ENCODE results near the gene FAM177A1. TPM values are rescaled to one million over a fixed set of nuclear protein-coding genes. Genes with fewer than 3 reads are reported as not detected.
"Not testable (repeated sequence)": the region's sequence is repeated elsewhere in the genome, so short reads cannot be mapped to it uniquely, and the experiment has no call there.

The FAM177A1 gene
- polyA plus RNA-seq, 2 of the 4 experiments (the other 2 are of a cell fraction): 76.9 to 102 TPM

DNA sequence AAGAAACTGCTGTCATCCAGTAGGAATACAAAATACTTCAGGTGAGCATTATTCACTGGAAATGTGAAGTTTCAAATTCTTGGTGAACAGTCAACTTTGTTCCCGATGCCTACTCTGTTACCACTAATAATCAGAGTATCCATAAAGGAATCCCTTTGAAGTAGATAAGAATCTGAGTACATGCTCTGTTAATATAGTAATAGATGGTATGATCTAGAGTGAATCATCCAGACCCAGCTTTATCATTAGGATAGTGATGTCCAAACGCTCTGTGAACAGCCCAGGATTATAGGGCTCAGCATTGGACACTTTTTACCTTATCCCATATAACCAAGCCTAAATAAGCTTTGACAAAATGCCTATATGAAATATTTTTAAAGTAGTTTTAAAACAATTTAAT is 42.4 kb downstream of the FAM177A1 start:
- Histone ChIP-seq H3K27ac (no peak overlapping the region), H3K4me2 (no peak overlapping the region), H3K9me3 (no peaks in the 10 kb centered on the region), H3K4me3 (no peak overlapping the region), H3K4me1 (0 out of 3 replicates have a peak, but pooled peaks cover 4% of the 10 kb centered on the region)
- peak; percentile 74 for FAIRE-seq
- no peak for TF ChIP-seq JUN (IDR thresholded peaks at IDR 0.05)
- TF ChIP-seq, protein P1, sequence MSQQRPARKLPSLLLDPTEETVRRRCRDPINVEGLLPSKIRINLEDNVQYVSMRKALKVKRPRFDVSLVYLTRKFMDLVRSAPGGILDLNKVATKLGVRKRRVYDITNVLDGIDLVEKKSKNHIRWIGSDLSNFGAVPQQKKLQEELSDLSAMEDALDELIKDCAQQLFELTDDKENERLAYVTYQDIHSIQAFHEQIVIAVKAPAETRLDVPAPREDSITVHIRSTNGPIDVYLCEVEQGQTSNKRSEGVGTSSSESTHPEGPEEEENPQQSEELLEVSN (IDR thresholded peaks at IDR 0.05; ENCODE audit: borderline replicate concordance, low read depth): no peak
- no peak for TF ChIP-seq ZNF302 (CRISPR knock-in tag; IDR thresholded peaks at IDR 0.05)
- TF ChIP-seq RCOR1 (IDR thresholded peaks at IDR 0.05; ENCODE audit: low read depth, low read length): no peak
- no peak for TF ChIP-seq HOXB13 (CRISPR knock-in tag; IDR thresholded peaks at IDR 0.05; ENCODE audit: low read depth)
- TF ChIP-seq POLR2AphosphoS2 (conservative IDR thresholded peaks at IDR 0.05; ENCODE audit: low read length): no peak
- no peak for TF ChIP-seq RNF2 (IDR thresholded peaks at IDR 0.05; ENCODE audit: borderline replicate concordance, low read depth)
- TF ChIP-seq, protein P2, sequence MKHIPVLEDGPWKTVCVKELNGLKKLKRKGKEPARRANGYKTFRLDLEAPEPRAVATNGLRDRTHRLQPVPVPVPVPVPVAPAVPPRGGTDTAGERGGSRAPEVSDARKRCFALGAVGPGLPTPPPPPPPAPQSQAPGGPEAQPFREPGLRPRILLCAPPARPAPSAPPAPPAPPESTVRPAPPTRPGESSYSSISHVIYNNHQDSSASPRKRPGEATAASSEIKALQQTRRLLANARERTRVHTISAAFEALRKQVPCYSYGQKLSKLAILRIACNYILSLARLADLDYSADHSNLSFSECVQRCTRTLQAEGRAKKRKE (CRISPR knock-in tag; IDR thresholded peaks at IDR 0.05; ENCODE audit: low read depth): no peak
- TF ChIP-seq SMC3 (IDR thresholded peaks at IDR 0.05): no peak
- TF ChIP-seq, protein P3, sequence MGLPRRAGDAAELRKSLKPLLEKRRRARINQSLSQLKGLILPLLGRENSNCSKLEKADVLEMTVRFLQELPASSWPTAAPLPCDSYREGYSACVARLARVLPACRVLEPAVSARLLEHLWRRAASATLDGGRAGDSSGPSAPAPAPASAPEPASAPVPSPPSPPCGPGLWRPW (IDR thresholded peaks at IDR 0.05): no peak
- TF ChIP-seq FOXS1 (CRISPR knock-in tag; IDR thresholded peaks at IDR 0.05): no peak
- TF ChIP-seq HEYL (CRISPR knock-in tag; IDR thresholded peaks at IDR 0.05): no peak
- no peak for TF ChIP-seq MAFK (IDR thresholded peaks at IDR 0.05; ENCODE audit: partially characterized antibody)
- TF ChIP-seq HOXB5 (CRISPR knock-in tag; IDR thresholded peaks at IDR 0.05): no peak
- no peak for TF ChIP-seq FOSL2 (IDR thresholded peaks at IDR 0.05)
- TF ChIP-seq FOSL2 (CRISPR knock-in tag; IDR thresholded peaks at IDR 0.05): no peak
- no peak for TF ChIP-seq RARB (CRISPR knock-in tag; IDR thresholded peaks at IDR 0.05)
- TF ChIP-seq ZC3H11A (IDR thresholded peaks at IDR 0.05): no peak
- TF ChIP-seq FOSB (CRISPR knock-in tag; IDR thresholded peaks at IDR 0.05): no peak
- no peak for TF ChIP-seq TP53 (CRISPR knock-in tag; IDR thresholded peaks at IDR 0.05)
- no peak for TF ChIP-seq EHF (CRISPR knock-in tag; IDR thresholded peaks at IDR 0.05)
- ATAC-seq: peak in 1 of 2 experiments; percentile 75; a peak in 3 of 6 replicates
- POLR2A ChIA-PET: no interaction called here
- CTCF ChIA-PET: interaction anchor here (1.1 to 1.7 kb wide), 2 partner anchors 13 to 27 kb away, joined by 3 to 4 read pairs; no protein-coding TSS in a partner anchor
- 64% methylated on average over 2 of the region's 2 CpGs for WGBS (ENCODE audit: missing lambda C conversion rate)
- DNase-seq (ENCODE audit: low read depth in 1 of 2, low spot score in 1 of 2): no peak

DNA sequence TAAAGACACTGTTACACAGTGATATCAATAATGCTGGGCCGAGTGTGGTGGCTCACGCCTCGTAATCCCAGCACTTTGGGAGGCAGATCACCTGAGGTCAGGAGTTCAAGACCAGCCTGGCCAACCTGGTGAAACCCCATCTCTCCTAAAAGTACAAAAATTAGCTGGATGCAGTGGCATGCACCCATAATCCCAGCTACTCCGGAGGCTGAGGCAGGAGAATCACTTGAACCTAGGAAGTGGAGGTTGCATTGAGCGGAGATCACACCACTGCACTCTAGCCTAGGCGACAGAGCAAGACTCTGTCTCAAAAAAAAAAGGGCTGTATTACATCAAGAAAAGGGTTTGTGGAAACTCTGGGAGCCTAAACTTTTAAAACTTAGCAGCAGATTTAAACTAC is 48.6 kb downstream of the FAM177A1 start:
- H3K9me3 ChIP-seq; ATAC-seq; H3K4me2 ChIP-seq; DNase-seq (ENCODE audit: low read depth in 1 of 2, low spot score in 1 of 2); H3K4me3 ChIP-seq; H3K4me1 ChIP-seq; FAIRE-seq; POLR2A ChIA-PET; H3K27ac ChIP-seq: not testable (repeated sequence)
- CTCF ChIA-PET: interaction anchor here (0.6 to 1.2 kb wide), 3 partner anchors 12 to 310 kb away, joined by 3 to 5 read pairs (median 4); partner anchors contain the start of gene NFKBIA
- 97% methylated on average over 6 of the region's 6 CpGs for WGBS (ENCODE audit: missing lambda C conversion rate)

DNA sequence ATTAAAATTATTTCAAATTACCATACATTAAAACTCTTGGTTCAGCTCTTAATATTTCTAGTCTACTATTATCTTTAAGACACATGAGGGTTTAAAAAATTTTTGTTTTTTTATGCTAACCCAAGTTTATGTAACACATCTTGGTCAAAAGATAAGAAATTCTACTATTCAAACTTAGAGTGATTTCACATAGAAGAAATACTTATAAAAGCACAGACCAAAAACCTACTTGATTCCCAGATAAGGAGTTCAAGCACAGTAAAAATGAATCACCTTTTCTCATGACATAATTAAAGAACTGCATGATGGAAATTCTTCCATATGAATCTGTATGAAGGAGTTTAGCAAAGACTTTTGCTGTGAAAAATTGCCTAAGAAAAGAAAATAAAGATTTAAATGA is 61.8 kb downstream of the FAM177A1 start:
- ATAC-seq: no peak

More for the DNA sequence above, 61.8 kb downstream of the FAM177A1 start:
- TF ChIP-seq FOXS1 (CRISPR knock-in tag; IDR thresholded peaks at IDR 0.05) (no peak), MAFK (IDR thresholded peaks at IDR 0.05; ENCODE audit: partially characterized antibody) (no peak), PHF8 (IDR thresholded peaks at IDR 0.05; ENCODE audit: borderline replicate concordance, low read depth) (no peak), JUN (IDR thresholded peaks at IDR 0.05) (no peak), MAZ (IDR thresholded peaks at IDR 0.05; ENCODE audit: borderline replicate concordance, low read depth, low read length) (no peak), HEYL (CRISPR knock-in tag; IDR thresholded peaks at IDR 0.05) (no peak), TFCP2L1 (CRISPR knock-in tag; IDR thresholded peaks at IDR 0.05) (no peak), HOXA7 (CRISPR knock-in tag; IDR thresholded peaks at IDR 0.05) (no peak), BHLHE40 (IDR thresholded peaks at IDR 0.05; ENCODE audit: low read depth, low read length) (no peak), CEBPB (IDR thresholded peaks at IDR 0.05) (no peak), HOXB5 (CRISPR knock-in tag; IDR thresholded peaks at IDR 0.05) (no peak), FOSB (CRISPR knock-in tag; IDR thresholded peaks at IDR 0.05) (no peak), RCOR1 (IDR thresholded peaks at IDR 0.05; ENCODE audit: low read depth, low read length) (no peak), ZNF302 (CRISPR knock-in tag; IDR thresholded peaks at IDR 0.05) (no peak)
- TF ChIP-seq, protein P1 (IDR thresholded peaks at IDR 0.05; ENCODE audit: borderline replicate concordance, low read depth): no peak
- TF ChIP-seq, protein P4, sequence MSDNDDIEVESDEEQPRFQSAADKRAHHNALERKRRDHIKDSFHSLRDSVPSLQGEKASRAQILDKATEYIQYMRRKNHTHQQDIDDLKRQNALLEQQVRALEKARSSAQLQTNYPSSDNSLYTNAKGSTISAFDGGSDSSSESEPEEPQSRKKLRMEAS (IDR thresholded peaks at IDR 0.05): no peak
- TF ChIP-seq, protein P5, sequence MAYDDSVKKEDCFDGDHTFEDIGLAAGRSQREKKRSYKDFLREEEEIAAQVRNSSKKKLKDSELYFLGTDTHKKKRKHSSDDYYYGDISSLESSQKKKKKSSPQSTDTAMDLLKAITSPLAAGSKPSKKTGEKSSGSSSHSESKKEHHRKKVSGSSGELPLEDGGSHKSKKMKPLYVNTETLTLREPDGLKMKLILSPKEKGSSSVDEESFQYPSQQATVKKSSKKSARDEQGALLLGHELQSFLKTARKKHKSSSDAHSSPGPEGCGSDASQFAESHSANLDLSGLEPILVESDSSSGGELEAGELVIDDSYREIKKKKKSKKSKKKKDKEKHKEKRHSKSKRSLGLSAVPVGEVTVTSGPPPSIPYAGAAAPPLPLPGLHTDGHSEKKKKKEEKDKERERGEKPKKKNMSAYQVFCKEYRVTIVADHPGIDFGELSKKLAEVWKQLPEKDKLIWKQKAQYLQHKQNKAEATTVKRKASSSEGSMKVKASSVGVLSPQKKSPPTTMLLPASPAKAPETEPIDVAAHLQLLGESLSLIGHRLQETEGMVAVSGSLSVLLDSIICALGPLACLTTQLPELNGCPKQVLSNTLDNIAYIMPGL (CRISPR knock-in tag; IDR thresholded peaks at IDR 0.05; ENCODE audit: borderline replicate concordance): no peak
- FAIRE-seq (no peak), DNase-seq (ENCODE audit: low read depth in 1 of 2, low spot score in 1 of 2) (no peak)
- Histone ChIP-seq H3K9me3 (peaks cover 13% of the 10 kb centered on the region), H3K4me2 (no peak overlapping the region), H3K4me1 (no peaks in the 10 kb centered on the region), H3K27ac (no peak overlapping the region), H3K4me3 (no peak overlapping the region)
- ChIA-PET CTCF (no interaction called here), POLR2A (no interaction called here)
